ENCODE results near the gene RAB33B.
"Not testable (repeated sequence)": the region's sequence is repeated elsewhere in the genome, so short reads cannot be mapped to it uniquely, and the experiment has no call there.

The RAB33B gene

DNA sequence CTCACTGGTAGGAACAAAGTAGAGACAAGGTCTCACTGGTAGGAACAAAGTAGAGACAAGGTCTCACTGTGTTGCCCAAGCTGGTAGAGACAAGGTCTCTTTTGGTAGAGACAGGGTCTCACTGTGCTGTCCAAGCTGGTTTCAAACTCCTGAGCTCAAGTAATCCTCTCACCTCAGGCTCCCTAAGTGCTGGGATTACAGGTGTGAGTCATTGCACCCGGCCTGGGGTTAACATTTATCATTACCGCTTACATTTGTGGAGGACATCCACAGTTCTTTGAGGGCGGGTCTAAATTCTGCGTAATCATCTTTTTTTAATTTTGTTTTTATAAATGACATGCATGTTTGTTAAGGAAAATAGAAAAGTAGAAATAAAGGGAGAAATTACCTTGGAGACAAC, 12.0 kb downstream of the RAB33B start:
- no peak for DNase-seq

DNA sequence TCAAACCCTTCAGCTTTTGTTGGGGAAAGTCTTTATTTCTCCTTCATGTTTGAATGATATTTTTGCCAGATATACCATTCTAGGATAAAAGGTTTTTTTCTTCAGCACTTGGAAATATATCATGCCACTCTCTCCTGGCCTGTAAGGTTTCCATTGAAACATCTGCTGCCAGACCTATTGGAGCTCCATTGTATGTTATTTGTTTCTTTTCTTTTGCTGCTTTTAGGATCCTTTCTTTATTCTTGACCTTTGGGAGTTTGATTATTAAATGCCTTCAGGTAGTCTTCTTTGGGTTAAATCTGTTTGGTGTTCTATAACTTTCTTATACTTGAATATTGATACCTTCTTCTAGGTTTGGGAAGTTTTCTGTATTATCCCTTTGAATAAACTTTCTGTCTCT, 14.8 kb downstream of the RAB33B start:
- DNase-seq = not testable (repeated sequence)

DNA sequence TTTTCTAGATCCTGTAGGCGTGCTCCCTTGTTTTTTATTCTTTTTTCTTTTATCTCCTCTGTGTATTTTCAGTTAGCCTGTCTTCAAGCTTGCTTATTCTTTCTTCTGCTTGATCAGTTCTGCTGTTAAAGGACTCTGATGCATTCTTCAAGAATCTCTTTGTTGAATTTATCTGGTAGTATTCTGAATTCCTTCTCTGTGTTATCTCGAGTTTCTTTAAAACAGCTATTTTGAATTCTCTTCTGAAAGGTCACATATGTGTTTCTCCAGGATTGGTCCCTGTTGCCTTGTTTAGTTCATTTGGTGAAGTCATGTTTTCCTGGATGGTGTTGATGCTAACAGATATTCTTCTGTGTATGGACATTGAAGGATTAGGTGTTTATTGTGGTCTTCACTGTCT, 15.3 kb downstream of the RAB33B start:
- no peak for DNase-seq

DNA sequence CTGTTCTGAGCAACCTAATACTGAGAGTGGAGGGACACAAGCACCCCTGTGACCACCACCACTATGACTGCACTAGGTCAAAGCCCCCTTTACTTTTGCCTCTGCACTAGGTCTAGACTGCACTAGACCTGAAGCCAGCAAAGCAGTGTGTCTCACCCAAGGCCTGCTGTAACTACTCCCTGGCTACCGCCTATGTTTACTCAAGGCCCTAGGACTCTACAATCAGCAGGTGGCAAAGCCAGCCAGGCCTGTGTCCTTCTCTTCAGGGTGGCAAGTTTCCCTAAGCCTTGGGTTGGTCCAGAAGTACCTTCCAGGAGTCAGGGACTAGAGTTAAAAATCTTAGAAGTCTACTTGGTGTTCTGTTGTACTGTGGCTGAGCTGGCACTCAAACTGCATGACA, 15.9 kb downstream of the RAB33B start:
- DNase-seq = no peak

- no peak for DNase-seq
Observed at GRCh38 chr4:139470295-139470694, 16.4 kb downstream of the RAB33B start.

GRCh38 chr4:139470997-139471665, 17.2 kb downstream of the RAB33B start:
- DNase-seq = no peak

DNA sequence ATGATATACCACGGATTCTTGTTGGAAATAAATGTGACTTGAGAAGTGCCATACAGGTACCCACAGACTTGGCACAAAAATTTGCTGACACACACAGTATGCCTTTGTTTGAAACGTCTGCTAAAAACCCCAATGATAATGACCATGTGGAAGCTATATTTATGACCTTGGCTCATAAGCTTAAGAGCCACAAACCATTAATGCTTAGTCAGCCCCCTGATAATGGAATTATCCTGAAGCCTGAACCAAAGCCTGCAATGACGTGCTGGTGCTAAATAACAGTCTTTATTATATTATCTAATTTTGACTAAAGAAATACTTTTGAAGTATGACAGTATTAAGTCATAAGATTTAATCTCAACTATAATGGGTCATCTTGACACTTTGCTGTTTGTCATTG, 18.9 kb downstream of the RAB33B start:
- no peak for DNase-seq

DNA sequence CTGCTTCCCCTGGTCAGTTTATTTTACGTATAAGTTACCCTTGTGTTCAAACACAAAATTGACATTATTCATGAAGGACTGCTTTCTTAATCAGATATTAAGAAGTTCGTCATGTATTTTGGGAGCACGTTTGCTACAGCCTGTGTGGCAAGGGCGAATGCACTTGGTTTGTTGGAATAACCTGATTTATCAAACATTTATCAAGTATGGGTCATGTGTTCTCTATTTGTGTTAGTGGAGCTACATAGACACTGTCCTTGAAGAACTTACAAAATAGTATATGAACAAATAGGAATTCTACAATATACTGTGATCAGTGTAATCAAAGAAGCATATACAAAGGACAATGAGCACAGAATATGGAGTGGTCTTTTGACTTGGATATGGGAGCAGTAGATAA, 22.4 kb downstream of the RAB33B start:
- DNase-seq = no peak

- DNase-seq = no peak
Observed at GRCh38 chr4:139481465-139481864, 27.5 kb downstream of the RAB33B start.

DNA sequence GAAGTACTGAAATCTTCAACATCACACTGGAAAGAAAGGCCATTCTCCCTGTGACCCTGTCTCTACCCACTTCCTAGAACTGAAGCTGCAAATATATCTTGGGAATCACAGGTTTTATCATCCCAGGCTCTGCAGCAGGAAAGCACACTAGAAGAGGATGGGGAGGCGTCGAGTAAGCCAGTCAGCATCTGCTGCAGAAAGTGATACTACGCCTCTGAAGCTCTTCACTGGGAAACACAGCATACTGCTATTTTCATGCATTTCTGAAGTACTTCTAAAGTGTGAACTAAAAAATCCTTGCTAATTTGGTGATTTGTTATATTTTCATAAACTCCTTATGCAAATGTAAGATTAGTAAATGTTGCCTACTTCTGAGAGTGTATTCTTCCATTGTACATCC, 29.1 kb downstream of the RAB33B start:
- DNase-seq = no peak

GRCh38 chr4:139484783-139485311, 30.9 kb downstream of the RAB33B start:
- no peak for DNase-seq

DNA sequence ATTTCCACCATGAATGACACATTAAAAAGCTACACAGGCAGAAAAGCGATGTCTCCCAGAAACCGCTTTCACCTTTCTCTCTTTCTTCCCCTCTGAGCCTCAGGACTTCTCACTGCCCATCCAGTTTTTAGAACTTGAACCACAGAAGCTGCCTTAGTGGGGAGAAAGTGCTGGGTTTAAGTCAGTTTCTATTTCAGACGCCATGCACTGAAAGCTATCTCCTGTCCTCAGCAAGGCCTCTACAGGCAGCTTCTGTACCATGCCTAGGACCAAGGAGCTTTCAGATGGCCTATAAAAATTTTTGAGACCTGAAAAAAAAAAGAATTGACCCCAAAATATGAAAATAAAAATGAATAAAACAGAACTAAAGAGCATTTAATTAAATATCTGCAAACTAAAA, 34.5 kb downstream of the RAB33B start:
- no peak for DNase-seq

DNA sequence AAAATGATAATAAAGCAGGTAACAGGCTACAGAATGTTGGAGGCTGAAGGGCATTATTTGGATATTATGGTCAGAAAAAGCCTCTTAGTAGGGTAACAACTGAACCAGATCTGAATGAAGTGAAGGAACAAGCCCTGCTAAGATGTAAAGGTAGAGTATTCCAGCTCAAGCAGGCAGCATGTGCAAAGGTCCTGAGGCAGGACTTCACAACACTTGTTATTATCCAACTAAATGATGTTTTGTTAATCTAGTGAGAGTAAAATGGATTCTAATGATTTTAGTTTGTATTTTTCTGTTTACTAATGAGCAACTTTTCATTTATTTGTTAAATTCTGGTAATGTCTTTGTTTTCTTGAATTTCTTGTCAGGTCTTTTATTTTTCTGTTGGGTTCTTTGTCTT, 35.7 kb downstream of the RAB33B start:
- DNase-seq = no peak

DNA sequence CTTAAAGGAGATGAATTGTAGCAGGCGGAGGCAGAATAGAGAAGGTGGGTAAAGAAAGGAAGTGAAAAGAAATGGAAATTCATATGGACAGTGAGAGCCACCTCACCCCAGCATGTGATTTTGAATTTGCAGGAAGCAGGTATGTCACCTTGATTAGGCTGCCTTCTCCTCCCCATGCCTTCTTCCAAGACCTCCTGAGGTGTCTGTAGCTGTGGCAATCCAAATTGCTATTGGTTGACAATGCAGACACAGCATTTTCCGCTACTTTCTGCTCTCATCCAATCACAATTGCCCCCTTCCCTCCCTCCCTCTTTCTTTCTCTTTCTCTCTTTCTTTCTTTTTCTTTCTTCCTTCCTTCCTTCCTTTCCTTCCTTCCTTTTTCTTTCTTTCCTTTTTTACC, 38.5 kb downstream of the RAB33B start:
- no peak for DNase-seq

DNA sequence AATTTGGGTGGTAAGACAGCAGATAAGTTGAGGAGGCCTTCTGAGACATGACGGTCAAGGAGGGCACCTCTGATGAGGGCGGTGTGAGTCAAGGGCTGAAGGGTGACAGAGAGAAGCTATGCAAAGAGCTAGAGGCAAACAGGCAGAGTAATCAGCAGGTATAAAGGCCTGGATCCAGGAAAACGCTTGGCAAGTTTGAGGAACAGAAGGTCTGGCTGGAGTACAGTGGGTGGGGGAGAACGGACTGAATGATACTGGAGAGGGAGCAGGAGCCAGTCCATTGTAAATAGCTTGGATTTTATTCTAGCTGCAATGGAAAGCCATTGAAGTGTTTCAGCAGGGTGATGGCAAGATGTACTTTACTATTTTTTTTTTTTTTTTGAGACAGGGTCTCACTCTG, 39.3 kb downstream of the RAB33B start:
- no peak for DNase-seq

- DNase-seq = no peak
Observed at GRCh38 chr4:139499186-139499585, 45.3 kb downstream of the RAB33B start.

DNA sequence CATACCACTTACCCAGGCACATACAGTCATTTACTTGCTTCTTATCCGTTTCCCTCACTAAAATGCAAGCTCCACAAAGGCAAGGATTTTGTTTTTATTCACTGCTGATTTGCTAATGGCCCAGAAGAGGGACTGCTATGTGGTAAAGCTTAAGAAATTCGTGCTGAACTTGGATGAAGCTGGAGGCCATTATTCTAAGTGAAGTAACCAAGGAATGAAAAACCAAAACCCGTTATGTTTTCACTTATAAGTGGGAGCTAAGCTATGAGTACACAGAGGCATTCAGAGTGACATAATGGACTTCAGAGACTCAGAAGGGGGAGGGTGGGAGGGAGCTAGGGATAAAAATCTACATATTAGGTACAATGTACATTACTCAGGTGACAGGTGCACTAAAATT, 47.2 kb downstream of the RAB33B start:
- DNase-seq = no peak

GRCh38 chr4:139501527-139501926, 47.6 kb downstream of the RAB33B start:
- DNase-seq = no peak

- no peak for DNase-seq
Observed at GRCh38 chr4:139501927-139502899, 48.3 kb downstream of the RAB33B start.

- DNase-seq = no peak
Observed at GRCh38 chr4:139503622-139504166, 49.8 kb downstream of the RAB33B start.

- no peak for DNase-seq
Observed at GRCh38 chr4:139506774-139507173, 52.9 kb downstream of the RAB33B start.

- DNase-seq = no peak
Observed at GRCh38 chr4:139508581-139509237, 54.8 kb downstream of the RAB33B start.

GRCh38 chr4:139509727-139510410, 55.9 kb downstream of the RAB33B start:
- DNase-seq = no peak

Measured in NCI-H1436 treated with DMSO at 0.1 percent for 48 hours (cell line).